GM12878 (cell line): Measurements from ENCODE around the gene PGAM1.

ENCODE experiments used
- ATF3 ChIP-seq: IDR thresholded peaks from 2 replicates; pipeline ENCODE4 v1.6.1; 2011; ENCODE audit warnings: low read depth, mild to moderate bottlenecking, low read length, moderate library complexity, borderline replicate concordance; ENCODE audit errors: extremely low read depth
- BCL11A ChIP-seq: IDR thresholded peaks from 2 replicates; pipeline ENCODE4 v1.6.1; 2011; ENCODE audit warnings: low read depth, low read length
- ZNF687 ChIP-seq: fragments of 450-650 bp; IDR thresholded peaks from 2 replicates; pipeline ENCODE4 v1.6.1; 2017; ENCODE audit warnings: mild to moderate bottlenecking, moderate library complexity
- TF ChIP-seq, protein P1 (sequence below): IDR thresholded peaks from 2 replicates; pipeline ENCODE4 v1.6.1; 2011; ENCODE audit warnings: low read depth, low read length, improper control_type of control experiment, borderline replicate concordance

- no peak for TF ChIP-seq BCL11A
- TF ChIP-seq ATF3, result no peak
- no peak for TF ChIP-seq ZNF687
- TF ChIP-seq, protein P1, sequence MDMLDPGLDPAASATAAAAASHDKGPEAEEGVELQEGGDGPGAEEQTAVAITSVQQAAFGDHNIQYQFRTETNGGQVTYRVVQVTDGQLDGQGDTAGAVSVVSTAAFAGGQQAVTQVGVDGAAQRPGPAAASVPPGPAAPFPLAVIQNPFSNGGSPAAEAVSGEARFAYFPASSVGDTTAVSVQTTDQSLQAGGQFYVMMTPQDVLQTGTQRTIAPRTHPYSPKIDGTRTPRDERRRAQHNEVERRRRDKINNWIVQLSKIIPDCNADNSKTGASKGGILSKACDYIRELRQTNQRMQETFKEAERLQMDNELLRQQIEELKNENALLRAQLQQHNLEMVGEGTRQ, result no peak
Observed at GRCh38 chr10:97452352-97452751, 26.4 kb downstream of the PGAM1 start.
